NCI-H1436 (cell line): ENCODE results near the gene GRB14.
"Not testable (repeated sequence)": the region's sequence is repeated elsewhere in the genome, so short reads cannot be mapped to it uniquely, and the experiment has no call there.

Source experiments
- DNase-seq: peaks from one replicate; lab custom pipeline; 2025; lab: John Stamatoyannopoulos, UW

The GRB14 gene

DNA sequence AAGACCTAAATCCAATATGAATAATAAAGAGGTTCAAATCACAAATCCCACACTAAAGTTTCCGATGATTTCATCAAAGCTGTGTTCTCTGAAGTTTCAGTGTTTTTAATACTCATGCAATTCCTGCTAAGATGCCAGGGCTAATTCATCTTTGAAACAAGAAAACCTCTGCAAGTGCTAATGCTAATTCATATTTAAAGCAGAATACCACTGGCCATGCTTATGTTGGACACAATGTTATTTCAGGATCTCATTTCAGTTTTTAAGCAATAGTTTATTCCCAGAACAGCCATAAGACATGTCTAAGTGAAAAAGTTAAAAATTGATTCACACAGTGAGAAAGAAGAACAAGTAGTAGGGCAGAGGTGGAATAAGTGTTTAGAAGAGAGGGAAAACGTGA lies 62.8 kb downstream of the GRB14 start:
- no peak for DNase-seq

DNA sequence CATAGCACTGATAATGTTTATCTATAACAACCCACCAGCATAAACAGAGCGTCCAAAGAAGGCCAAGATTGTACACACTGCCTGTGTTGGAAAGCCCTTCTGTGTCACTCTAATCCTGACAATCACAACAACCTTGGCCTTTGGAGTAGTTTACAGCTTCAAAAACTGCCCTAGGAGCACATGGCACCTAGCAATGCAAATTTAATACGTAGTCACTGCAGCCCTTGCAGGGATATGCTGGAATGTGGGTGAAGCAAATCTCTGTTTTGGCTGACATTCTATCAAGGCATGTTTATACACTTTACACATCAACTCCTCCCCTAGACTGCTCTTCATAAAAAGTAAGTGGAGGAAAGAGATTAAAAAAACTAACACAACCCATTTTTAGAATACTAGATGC lies 66.8 kb downstream of the GRB14 start:
- no peak for DNase-seq

DNA sequence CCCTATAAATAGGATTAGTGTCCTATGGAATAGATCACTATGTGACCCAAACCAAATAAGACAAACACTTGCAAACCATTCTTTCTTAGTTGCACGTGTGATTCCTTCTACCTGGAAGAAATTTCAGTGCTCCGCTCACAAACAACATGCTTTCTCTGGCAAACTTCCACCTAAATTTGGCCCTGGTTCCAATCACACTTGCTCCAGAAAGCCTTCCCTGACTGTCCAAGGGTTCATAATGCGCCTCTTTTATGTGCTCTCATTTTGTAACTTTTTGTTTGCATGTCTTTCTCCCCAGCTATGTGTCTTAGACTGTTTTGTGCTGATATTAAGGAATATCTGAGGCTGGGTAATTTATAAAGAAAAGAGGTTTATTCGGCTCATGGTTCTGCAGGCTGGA lies 69.8 kb downstream of the GRB14 start:
- no peak for DNase-seq

DNA sequence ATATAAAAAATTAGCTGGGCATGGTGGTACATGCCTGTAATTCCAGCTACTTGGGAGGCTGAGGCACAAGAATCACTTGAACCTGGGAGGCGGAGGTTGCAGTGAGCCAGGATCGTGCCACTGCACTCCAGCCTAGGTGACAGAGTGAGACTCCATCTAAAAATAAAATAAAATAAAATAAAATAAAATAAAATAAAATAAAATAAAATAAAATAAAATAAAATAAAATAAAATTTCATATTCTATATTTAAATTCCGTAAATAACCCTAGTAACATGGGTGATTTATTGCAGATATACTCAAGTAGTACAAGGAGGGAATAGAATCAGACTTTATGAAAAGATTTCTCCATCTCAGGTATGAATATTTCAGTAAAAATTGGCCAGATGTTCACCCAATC lies 71.6 kb downstream of the GRB14 start:
- DNase-seq = not testable (repeated sequence)

DNA sequence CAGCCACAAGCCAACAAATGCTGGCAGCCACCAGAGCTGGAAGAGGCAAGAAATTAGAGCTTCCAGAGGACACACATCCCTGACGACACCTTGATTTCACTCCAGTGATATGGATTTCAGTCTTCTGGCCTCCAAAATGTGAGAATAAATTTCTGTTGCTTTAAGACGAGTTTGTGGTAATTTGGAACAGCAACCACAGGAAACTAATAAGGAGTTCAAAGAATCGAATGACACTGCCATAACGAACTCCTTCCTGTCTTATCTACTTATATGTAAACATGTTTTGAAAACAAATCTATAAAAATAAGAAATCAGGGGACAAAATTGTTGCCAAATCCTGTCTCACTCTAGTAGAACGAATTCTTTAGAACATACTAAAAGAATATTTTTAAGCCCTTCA lies 75.8 kb downstream of the GRB14 start:
- no peak for DNase-seq

DNA sequence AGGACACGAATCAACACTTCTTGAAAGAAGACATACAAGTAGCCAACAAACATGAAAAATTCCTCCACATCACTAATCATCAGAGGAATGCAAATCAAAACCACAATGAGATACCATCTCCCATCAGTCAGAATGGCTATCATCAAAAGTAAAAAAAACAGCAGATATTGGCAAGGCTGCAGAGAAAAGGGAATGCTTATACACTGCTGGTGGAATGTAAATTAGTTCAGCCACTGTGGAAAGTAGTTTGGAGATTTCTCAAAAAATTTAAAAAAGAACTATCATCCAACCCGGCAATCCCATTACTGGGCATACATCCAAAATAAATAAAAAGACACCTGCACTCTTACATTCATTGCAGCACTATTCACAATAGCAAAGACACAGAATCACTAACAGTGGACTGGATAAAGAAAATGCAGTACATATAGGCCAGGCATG lies 78.7 kb downstream of the GRB14 start:
- DNase-seq = no peak

DNA sequence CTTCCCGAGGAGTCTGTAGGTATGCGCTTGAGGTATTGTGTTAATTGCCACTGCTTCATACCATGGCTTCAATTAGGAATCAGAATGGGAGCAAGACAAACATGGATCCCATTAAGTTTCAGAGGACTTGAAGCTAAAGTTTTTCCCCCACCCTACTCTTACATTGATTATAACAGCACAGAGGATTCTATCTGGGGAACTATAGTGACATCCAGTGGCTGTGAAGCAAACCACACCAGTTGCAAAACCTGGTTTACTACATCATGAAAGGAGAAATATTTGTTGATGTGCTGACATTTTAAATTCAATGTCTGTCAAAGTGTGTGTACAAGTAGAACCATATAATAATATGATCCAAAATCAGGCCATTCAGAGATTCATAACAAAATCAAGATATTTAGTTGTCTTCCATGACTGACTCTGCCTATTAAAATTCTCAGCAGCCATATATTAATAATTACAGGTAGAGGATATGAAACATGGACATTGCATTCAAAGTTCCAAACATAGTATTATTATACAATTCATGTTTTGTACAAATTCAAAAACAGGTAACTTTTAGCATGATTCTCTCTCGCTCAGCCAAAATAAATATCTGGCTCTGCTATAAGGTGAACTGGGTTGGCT lies 82.9 kb downstream of the GRB14 start:
- DNase-seq = peak; percentile 34

DNA sequence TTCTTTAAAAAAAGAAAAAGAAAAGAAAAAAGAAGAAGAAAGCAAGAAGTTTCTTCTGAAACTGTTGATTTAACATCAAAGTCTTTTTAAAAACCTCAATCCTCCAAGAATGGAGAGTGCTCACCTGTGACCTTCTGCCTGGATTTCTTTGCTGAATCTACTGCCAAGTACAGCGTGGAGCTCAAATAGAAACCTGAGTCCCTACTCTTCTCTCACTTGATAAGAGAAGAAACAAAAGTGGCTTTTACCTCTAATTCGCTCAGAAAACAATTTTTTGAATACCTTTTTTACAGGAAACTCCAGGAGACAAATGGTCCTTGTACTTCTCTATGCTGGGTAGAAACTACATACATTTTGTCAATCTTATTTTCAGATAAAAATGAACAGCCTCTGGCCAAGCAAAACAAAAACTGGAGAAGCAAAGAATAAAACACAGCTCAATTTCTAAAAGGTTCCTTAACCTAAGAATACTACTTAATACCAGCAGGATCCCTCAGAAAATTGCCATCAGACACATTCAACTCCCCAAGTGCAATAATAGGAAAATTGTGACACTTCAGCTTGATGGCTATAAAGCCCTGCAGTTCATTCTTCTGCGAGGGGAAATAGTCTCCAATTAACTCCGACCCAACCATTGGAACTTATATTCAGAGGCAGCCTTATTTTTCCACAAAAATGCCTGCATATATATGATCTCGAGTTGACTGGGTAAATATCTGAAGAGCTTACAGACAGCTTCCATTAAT lies 85.8 kb downstream of the GRB14 start:
- DNase-seq = peak; percentile 8

DNA sequence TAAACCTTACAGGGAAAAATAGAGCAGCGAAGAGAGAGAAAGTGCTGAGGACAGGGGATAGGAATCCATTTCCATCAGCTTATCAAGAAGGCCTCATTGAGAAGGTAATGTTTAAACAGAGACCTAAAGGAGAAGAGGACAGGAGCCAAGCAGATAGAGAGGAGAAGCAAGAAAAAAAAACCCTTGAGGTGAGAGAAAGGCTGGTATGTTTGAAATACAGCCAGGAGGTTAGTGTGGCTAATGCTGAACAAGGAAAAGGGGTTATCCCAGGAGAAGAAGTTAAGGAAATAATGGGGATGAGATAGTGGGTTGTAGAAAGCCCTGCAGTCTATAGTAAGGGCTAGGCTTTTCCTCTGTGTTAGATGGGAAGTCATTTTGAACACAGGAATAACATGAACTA lies 90.8 kb downstream of the GRB14 start:
- DNase-seq = no peak

DNA sequence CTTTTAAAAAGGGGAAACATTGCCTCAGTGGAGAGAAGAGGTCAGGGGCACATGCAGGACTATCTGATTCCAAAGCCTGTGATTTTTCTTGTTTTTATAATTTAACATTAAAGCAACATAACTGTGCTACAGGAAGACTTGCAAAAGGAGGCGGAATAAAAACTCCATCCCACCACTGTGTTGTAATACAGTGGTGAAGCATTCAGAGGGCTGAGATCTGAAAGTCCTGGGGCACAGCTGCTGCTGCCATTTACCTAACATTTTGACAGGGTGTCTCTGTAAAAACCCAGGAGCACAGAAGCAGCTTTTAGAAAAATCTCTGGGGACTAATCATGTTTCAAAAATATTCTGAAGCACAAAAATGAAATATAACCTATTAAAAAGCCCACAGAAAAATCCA lies 97.6 kb downstream of the GRB14 start:
- DNase-seq = no peak

DNA sequence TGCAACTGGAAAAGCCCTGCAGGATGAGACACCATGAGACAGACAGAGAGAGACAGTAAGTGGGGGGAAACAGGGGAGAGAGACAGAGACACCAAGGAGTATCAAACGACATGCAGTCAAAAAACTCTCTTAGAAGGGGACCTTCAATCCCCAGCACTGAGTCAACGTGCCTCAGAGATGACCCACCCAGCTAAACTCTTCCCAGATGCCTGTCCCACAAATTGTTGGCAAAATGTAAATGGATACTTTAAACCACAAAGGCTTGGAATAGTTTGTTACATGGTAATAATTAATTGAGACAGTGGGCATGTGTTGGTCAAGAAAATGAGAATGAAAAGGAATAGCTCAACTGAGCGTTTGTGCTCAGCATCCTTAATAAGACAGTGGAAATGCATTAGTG lies 98.3 kb downstream of the GRB14 start:
- no peak for DNase-seq

DNA sequence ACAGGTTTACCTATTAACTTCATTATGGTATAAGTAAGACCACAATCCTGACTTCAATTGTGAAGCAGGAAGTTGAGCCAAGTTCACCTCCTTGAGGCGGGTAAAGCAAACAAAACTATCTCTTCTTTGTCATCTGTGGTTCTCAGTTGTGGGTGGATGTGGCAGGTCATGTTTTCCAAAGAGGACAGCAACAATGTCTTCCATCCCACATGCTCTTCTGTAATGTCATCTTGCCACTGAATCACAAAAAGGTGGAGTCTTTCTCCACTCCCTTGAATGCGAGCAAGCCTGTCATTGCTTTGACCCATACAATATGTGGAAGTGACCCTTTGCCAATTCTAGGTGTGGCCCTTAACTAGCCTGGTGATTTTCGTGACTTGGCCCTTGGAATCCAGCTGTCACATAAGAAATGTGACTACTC lies 98.7 kb downstream of the GRB14 start:
- DNase-seq = no peak

DNA sequence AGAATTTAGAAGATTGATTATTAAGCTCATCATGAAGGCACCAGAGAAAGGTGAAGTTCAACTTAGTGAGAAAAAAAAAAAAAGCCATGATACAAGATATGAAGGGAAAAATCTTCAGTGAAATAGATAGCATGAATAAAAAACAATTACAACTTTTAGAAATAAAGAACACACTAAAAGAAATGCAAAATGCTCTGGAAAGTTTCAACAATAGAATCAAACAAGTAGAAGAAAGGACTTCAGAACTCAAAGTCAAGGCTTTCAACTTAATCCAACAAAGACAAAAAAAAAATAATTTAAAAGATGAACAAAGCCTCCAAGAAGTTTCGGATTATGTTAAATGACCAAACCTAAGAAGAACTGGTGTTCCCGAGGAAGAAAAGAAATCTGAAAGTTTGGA lies 105.5 kb downstream of the GRB14 start:
- no peak for DNase-seq

DNA sequence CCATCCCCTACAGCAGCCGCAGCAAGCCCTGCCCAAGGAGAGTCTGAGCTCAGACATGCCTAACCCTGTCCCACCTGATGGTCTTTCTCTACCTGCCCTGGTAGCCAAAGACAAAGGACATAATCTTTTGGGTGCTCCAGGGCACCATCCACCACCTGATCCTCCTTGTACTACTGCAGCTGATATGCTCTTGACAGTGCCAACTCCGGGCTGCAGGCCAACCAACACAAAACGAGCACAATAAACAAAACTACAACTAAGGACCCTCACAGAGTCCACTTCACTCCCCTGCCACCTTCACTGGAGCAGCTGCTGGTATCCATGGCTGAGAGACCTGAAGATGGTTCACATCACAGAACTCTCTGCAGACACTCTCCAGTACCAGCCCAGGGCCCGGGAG lies 106.3 kb downstream of the GRB14 start:
- DNase-seq = no peak

DNA sequence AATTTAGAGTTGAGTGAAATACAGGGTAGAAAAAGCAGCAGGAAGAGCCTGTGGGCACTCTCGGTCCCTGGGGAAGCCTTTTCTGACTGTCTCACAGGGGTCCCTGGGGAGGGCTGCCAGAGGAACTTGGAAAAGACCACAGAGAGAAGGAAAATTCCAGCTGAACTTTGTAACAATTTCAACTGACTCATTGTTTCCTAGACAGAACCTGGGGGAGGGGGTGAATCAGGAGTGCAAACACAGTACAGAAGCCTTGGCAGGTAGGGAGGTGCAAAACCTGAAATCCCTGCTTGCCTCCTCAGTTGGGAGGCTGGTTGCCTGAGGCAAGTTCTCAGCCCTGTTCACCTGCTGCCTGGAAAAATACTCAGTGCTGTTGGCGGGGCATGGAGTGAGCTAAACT lies 106.8 kb downstream of the GRB14 start:
- DNase-seq = no peak

DNA sequence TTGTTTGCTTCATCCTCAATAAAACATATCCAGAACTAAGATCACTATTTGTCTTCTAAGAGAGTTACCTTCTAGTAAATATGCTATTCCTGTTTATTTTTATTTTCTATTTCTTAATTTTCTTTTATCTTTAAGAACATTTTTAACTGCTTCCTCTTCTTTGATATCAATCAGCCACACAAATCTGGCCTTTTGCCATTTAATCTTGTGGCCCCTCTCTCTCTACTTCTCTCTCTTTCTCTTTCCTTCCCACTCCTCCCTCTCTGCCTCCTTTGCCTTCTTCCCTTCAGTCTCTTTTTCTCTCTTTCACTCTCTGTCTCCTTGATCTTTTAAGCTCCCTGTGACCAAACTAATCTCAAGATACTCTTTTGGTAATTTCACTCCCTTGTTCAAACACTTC lies 108.4 kb downstream of the GRB14 start:
- no peak for DNase-seq

DNA sequence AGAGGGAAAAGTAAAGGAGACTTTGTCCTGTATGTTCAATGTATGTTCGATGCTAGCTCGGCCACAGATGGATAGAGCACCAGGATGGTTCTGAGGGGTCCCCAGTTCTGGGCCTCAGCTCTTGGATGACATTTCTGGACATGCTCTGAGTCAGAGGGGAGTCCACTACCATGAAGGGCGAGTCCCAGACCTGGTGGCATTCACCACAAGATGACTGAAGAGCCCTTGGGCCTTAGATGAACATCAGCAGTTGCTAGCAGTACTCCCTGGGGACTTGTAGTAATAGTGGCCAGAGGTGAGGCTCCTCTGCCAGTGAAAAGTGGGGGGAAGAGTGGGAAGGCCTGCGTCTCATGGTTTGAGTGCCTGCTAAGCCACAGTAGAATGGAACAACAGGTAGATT lies 109.5 kb downstream of the GRB14 start:
- DNase-seq = no peak

DNA sequence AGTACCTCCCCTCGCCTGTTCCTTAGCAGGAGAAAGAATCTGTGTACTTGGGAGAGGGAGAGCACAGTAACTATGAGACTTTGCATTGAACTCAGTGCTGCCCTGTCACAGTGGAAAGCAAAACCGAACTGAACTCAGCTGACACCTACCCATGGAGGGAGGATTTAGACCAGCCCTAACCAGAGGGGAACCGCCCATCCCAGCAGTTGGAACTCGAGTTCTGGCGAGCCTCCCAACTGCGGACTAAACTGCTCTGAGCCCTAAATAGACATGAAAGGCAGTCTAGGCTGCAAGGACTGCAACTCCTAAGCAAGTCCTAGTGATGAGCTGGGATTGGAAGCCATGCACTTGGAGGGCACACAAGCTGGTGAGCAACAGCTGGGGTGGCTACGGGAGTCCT lies 110.4 kb downstream of the GRB14 start:
- no peak for DNase-seq

DNA sequence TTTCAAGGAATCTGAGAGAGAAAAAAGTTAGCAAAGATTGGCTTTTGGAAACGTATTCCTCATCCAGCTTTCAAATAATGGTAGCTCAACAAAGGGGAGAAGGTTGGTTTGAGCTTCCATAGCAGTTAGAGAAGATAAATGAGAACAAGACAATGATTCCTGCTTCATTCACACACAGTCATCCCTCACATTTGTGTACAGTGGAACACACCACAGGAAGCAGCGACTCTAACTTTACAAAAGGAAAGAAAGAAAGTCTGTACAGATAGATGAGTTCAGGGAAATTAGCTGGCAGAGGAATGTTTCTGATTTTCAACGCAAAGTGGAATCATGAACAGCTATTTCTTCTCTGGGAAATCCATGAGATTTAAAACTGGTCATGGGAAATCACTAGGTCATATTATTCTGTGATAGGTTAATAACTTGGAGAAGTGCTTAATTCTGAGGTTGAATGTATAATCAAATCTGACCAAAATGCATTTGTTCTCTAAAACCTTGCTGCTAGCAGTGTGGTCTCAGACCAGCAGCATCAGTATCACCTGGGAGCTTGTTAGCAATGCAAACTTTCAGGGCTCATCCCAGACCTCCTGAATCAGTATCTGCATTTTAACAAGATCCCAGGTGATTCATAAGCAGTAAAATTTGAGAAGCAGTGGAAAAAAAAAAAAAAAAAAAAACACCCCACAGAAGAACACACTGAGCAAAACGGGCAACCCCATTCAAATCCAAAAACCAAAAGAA lies 112.0 kb downstream of the GRB14 start:
- no peak for DNase-seq

DNA sequence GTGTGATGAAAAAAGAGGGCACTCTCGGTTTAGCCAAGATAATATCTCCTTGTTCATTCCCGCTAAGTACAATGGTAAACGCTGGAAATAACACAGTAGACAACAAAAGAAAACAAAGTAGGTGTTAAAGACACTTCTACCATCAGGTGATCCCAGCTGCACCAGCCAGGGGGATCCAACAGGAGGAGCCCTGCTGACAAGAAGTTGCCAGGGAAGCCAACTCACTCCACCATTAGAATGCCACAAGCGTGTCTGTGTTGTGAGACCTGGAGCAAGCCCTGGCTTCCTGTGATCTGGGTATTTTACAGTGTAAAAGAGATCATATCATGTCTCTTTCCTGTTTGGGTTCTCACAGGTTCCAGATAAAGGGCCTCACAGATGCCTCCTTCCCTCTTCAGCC lies 117.0 kb downstream of the GRB14 start:
- no peak for DNase-seq

DNA sequence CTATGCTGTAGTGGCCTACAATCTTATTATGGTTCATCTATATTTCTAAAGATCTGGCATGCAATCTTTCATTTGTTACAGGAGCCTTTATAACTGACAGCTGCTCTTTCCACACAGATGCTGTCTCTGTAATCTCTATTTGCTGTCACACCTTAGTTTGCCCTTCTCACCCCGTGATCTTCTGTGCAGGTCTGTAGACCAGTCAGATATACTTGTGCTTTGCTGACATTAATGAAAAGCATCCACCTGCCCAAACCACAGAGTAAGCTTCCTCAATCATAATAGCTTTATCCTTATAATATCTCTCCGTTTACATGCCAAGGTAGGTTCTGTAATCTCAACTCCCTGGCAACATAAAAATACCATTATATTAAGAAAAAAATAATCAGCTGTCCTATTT lies 122.4 kb downstream of the GRB14 start:
- no peak for DNase-seq

DNA sequence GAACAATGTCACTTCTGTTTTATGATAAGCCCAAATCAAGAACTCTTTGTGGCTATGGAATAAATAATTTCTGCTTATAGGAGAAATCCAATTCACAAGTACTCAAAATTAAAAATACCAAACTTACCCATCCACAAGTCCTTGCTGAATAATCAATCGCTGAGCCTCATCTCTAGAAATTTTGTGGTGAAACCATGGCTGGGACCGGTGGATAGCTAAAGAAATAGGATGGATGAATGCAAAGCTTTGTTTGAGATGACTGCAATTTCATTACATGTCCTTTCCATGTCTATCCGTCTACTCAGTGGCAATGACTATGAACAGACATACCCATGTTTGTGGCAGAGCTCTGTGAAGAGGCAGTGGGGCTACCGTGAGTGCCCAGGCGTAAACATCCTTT lies 124.4 kb downstream of the GRB14 start:
- no peak for DNase-seq

DNA sequence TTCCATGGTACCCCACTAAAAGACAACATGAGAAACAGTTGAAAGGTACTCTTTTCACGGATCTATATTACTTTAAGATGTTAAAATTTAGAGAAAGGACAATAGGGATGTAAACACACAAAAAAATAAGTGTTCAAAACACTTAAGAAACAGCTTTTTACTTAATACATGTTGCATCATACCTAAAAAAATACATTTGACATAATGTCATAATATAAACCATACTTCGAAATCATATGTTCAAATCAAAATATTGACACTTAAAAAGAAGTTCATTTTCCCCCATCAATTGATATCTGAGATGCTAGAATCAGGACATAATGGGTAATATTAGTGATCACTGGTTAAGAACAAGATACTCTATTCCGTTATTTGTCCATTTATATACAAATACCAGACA lies 124.9 kb downstream of the GRB14 start:
- no peak for DNase-seq
